Neural progenitor cell (in vitro differentiated cells): Measurements from ENCODE around the gene SYCP1.

ENCODE experiments used
- EZH2 ChIP-seq: fragments of 200-600 bp; sonication (generic); IDR thresholded peaks from 2 replicates; pipeline ENCODE4 v1.6.1; 2017; ENCODE audit warnings: antibody characterized with exemption, mild to moderate bottlenecking, moderate library complexity
- EZH2phosphoT487 ChIP-seq: fragments of 200-600 bp; sonication (generic); IDR thresholded peaks from 2 replicates; pipeline ENCODE4 v1.6.1; 2017; ENCODE audit warnings: antibody characterized with exemption
- TF ChIP-seq, protein P1 (sequence below): fragments of 200-600 bp; sonication (generic); IDR thresholded peaks from 2 replicates; pipeline ENCODE4 v1.5.1; 2017; ENCODE audit warnings: antibody characterized with exemption, mild to moderate bottlenecking

- TF ChIP-seq EZH2phosphoT487: no peak
- TF ChIP-seq, protein P1, sequence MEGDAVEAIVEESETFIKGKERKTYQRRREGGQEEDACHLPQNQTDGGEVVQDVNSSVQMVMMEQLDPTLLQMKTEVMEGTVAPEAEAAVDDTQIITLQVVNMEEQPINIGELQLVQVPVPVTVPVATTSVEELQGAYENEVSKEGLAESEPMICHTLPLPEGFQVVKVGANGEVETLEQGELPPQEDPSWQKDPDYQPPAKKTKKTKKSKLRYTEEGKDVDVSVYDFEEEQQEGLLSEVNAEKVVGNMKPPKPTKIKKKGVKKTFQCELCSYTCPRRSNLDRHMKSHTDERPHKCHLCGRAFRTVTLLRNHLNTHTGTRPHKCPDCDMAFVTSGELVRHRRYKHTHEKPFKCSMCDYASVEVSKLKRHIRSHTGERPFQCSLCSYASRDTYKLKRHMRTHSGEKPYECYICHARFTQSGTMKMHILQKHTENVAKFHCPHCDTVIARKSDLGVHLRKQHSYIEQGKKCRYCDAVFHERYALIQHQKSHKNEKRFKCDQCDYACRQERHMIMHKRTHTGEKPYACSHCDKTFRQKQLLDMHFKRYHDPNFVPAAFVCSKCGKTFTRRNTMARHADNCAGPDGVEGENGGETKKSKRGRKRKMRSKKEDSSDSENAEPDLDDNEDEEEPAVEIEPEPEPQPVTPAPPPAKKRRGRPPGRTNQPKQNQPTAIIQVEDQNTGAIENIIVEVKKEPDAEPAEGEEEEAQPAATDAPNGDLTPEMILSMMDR: no peak
- no peak for TF ChIP-seq EZH2
Measured at GRCh38 chr1:114828251-114828650, 26.4 kb upstream of the SYCP1 start.
